K562 (cell line): ENCODE measurements around the gene ZNF800. TPM values are rescaled to one million over a fixed set of nuclear protein-coding genes. Genes with fewer than 3 reads are reported as not detected.

Experiments used
- ATAC-seq: fragments of 200-7000 bp; cut with Tn5 transposase; 3 replicates; pipeline ENCODE4 v1.9.1; 2020; ENCODE audit warnings: moderate library complexity
- BruUV-seq: library from RNA; stranded (reverse); fragments of 400-500 nt; replicated peaks from 2 replicates; lab custom pipeline; 2021; lab: Mats Ljungman, UMichigan
- CTCF ChIA-PET: fragments of 300-600 bp; formaldehyde crosslinking; extraction: SDS; loops from one replicate; lab custom pipeline; 2021; ENCODE audit warnings: low intra/inter-chr PET ratio; lab: Yijun Ruan, JAX
- POLR2A ChIA-PET: fragments of 300-600, 350-650 bp; sonication (Branson Sonifier 250); formaldehyde crosslinking; extraction: SDS; loops from one replicate; lab custom pipeline; 2021; ENCODE audit warnings: antibody characterized with exemption, inconsistent platforms; lab: Yijun Ruan, JAX
- DNase-seq, 4 experiments: peaks; one replicate each; pipeline versions ENCODE4 v3.0.0 to v3.0.0-alpha.2; 2011 to 2018; ENCODE audit warnings: low spot score in 3 of 4, mixed read lengths in 3 of 4; ENCODE audit errors: extremely low read depth in 1 of 4
- FAIRE-seq: peaks from 2 replicates; lab custom pipeline; 2011; peaks lifted over from hg19 to GRCh38; lab: Jason Lieb, UNC
- H2AFZ ChIP-seq: 2 replicates; pipeline ENCODE4 v1.6.0; 2011; ENCODE audit warnings: low read depth, low read length, control low read depth, inconsistent platforms
- H3K27ac ChIP-seq: fragments of 200-600 bp; 3 replicates; pipeline ENCODE4 v1.8.0; 2011; ENCODE audit warnings: low read depth, mild to moderate bottlenecking, control low read depth, inconsistent platforms, low read length, moderate library complexity, mixed read lengths; ENCODE audit errors: extremely low read depth
- H3K27me3 ChIP-seq, 2 experiments: fragments of 300-600 bp in 1 of 2; 2 replicates in 1 of 2; 3 replicates in 1 of 2; pipeline versions ENCODE4 v1.6.0 to v1.8.0; 2011; ENCODE audit warnings: inconsistent platforms in 2 of 2, low read length in 2 of 2, mild to moderate bottlenecking in 1 of 2, mixed read lengths in 1 of 2, moderate library complexity in 1 of 2; ENCODE audit not compliant: control insufficient read depth in 2 of 2, insufficient read depth in 2 of 2
- H3K36me3 ChIP-seq: fragments of 300-600 bp; 3 replicates; pipeline ENCODE4 v1.8.0; 2011; ENCODE audit warnings: mild to moderate bottlenecking, low read length, inconsistent platforms; ENCODE audit not compliant: control insufficient read depth, insufficient read depth
- H3K4me1 ChIP-seq, 2 experiments: fragments of 200-600 bp in 1 of 2; replicated peaks in 1 of 2; 2 replicates in 1 of 2; 3 replicates in 1 of 2; pipeline versions ENCODE4 v1.5.1 to v1.8.0; 2011; ENCODE audit warnings: inconsistent platforms in 2 of 2, low read length in 2 of 2, mild to moderate bottlenecking in 1 of 2, mixed read lengths in 1 of 2, moderate library complexity in 1 of 2; ENCODE audit not compliant: control insufficient read depth in 2 of 2, insufficient read depth in 2 of 2
- H3K4me2 ChIP-seq: 2 replicates; pipeline ENCODE4 v1.6.1; 2011; ENCODE audit warnings: low read length, control low read depth, inconsistent platforms, mixed read lengths; ENCODE audit not compliant: insufficient read depth
- H3K4me3 ChIP-seq: fragments of 200-600 bp; sonication (generic), shearing (Covaris generic); 2 replicates; pipeline ENCODE4 v1.5.1; 2016; ENCODE audit warnings: control low read depth, inconsistent platforms
- H3K79me2 ChIP-seq: fragments of 200-600 bp; 3 replicates; pipeline ENCODE4 v1.8.0; 2011; ENCODE audit warnings: low read length, inconsistent platforms; ENCODE audit not compliant: control insufficient read depth, insufficient read depth
- H3K9ac ChIP-seq, 2 experiments: 2 replicates each; pipeline versions ENCODE4 v1.6.0 to v1.6.1; 2011; ENCODE audit warnings: low read depth in 2 of 2, low read length in 2 of 2, control low read depth in 1 of 2, inconsistent platforms in 1 of 2, mild to moderate bottlenecking in 1 of 2, mixed read lengths in 1 of 2; ENCODE audit not compliant: insufficient read depth in 1 of 2
- H3K9me1 ChIP-seq: one replicate; pipeline ENCODE4 v1.6.0; 2011; ENCODE audit warnings: inconsistent platforms, mild to moderate bottlenecking, low read length, moderate library complexity; ENCODE audit not compliant: control insufficient read depth, insufficient read depth
- H3K9me3 ChIP-seq: replicated peaks from 2 replicates; pipeline ENCODE4 v1.5.1; 2011; ENCODE audit warnings: low read depth, low read length, inconsistent platforms; ENCODE audit not compliant: control insufficient read depth, insufficient read depth
- H4K20me1 ChIP-seq: replicated peaks from 2 replicates; pipeline ENCODE4 v1.6.1; 2011; ENCODE audit warnings: low read length, inconsistent platforms, mixed read lengths; ENCODE audit not compliant: control insufficient read depth, insufficient read depth
- BRD4 ChIP-seq: fragments of 200-600 bp; sonication (generic); IDR thresholded peaks from 2 replicates; pipeline ENCODE4 v1.6.1; 2017; ENCODE audit warnings: inconsistent platforms
- CHD1 ChIP-seq: fragments of 200-600 bp; sonication (generic); IDR thresholded peaks from one replicate; pipeline ENCODE4 v1.6.1; 2012; ENCODE audit warnings: mild to moderate bottlenecking, moderate library complexity, low read length, inconsistent platforms
- ID3 ChIP-seq, 2 experiments: fragments of 250-450 bp in 1 of 2; fragments of 450-650 bp in 1 of 2; sonication (Bioruptor Pico) in 1 of 2; IDR thresholded peaks; 2 replicates each; pipeline versions ENCODE4 v1.6.1 to v1.8.0; 2016 to 2021; ENCODE audit warnings: mild to moderate bottlenecking in 2 of 2, moderate library complexity in 2 of 2, missing compliant biosample characterization in 1 of 2, missing genetic modification characterization in 1 of 2
- MEIS2 ChIP-seq: fragments of 450-650 bp; IDR thresholded peaks from 2 replicates; pipeline ENCODE4 v1.6.1; 2014; ENCODE audit warnings: mild to moderate bottlenecking; ENCODE audit not compliant: partially characterized antibody
- NBN ChIP-seq: fragments of 450-650 bp; IDR thresholded peaks from 2 replicates; pipeline ENCODE4 v1.6.1; 2016; ENCODE audit warnings: low read depth, mild to moderate bottlenecking
- PPARD ChIP-seq: fragments of 250-450 bp; sonication (Bioruptor Pico); IDR thresholded peaks from 2 replicates; pipeline ENCODE4 v1.8.0; 2022; ENCODE audit warnings: inconsistent platforms, mild to moderate bottlenecking, moderate library complexity
- PRDM10 ChIP-seq: fragments of 450-650 bp; IDR thresholded peaks from 2 replicates; pipeline ENCODE4 v1.6.1; 2018; ENCODE audit not compliant: partially characterized antibody
- TCF7L2 ChIP-seq: fragments of 150-350 bp; IDR thresholded peaks from 2 replicates; pipeline ENCODE4 v1.6.1; 2016; ENCODE audit warnings: low read depth, mild to moderate bottlenecking, low read length, moderate library complexity
- TCFL5 ChIP-seq: fragments of 250-450 bp; sonication (Bioruptor Pico); conservative IDR thresholded peaks from 2 replicates; pipeline ENCODE4 v1.6.1; 2021; ENCODE audit warnings: mild to moderate bottlenecking, moderate library complexity, matching md5 sums
- ZMIZ1 ChIP-seq, 2 experiments: fragments of 150-350 bp in 1 of 2; IDR thresholded peaks; 2 replicates each; pipeline ENCODE4 v1.6.1; 2012 to 2016; ENCODE audit warnings: low read depth in 2 of 2, low read length in 2 of 2, mild to moderate bottlenecking in 1 of 2, moderate library complexity in 1 of 2
- ZNF134 ChIP-seq: fragments of 250-450 bp; sonication (Bioruptor Pico); conservative IDR thresholded peaks from 2 replicates; pipeline ENCODE4 v1.4.0; 2020
- ZNF212 ChIP-seq: fragments of 450-650 bp; formaldehyde crosslinking; IDR thresholded peaks from 2 replicates; pipeline ENCODE4 v1.4.0; 2020; ENCODE audit warnings: mild to moderate bottlenecking
- ZNF77 ChIP-seq: fragments of 250-450 bp; sonication (Bioruptor Pico); IDR thresholded peaks from 2 replicates; pipeline ENCODE4 v1.5.0; 2020
- ZZZ3 ChIP-seq: fragments of 450-650 bp; IDR thresholded peaks from 2 replicates; pipeline ENCODE4 v1.6.1; 2016; ENCODE audit warnings: antibody characterized with exemption, mild to moderate bottlenecking, moderate library complexity
- WGBS: fragments of 100-300 bp; shearing (Covaris generic); methylation state at CpG from one replicate; pipeline ENCODE4 v1.1.6; 2016; ENCODE audit warnings: low coverage, mixed read lengths; ENCODE audit not compliant: insufficient coverage; ENCODE audit errors: missing lambda C conversion rate; 5-methylcytosine and 5-hydroxymethylcytosine counted together
- in situ Hi-C: fragments of 300-500 bp; cut with MboI; formaldehyde crosslinking; loops from 4 replicates; pipeline ENCODE4 v1.15.0; 2018; ENCODE audit warnings: inconsistent platforms, mixed read lengths
- intact Hi-C: fragments of 100-400 bp; cut with micrococcal nuclease; formaldehyde crosslinking; loops from 2 replicates; pipeline ENCODE4 v1.14.2; 2022
- polyA plus RNA-seq, 8 experiments: library from polyadenylated mRNA; depleted of rRNA in 4 of 8; stranded (reverse) in 5 of 8; unstranded in 3 of 8; fragments of >200 nt; fragmentation: Nextera tagmentation in 2 of 8; fragmentation: Illumina TruSeq in 1 of 8; extraction: Ambion mirVana in 2 of 8; extraction: Trizol in 1 of 8; gene quantifications; 2 replicates each; pipeline versions ENCODE4 v1.2.1 to v1.2.3, GENCODE V29; 2011 to 2014; ENCODE audit warnings: inconsistent platforms in 1 of 8, missing spikeins in 1 of 8
- total RNA-seq, 7 experiments: library from RNA; depleted of rRNA in 6 of 7; stranded (reverse); fragments of >200 nt in 6 of 7; fragmentation: Illumina TruSeq in 2 of 7; extraction: Trizol in 2 of 7; gene quantifications; 2 replicates each; pipeline versions ENCODE4 v1.2.1 to v1.2.3, GENCODE V29; 2011 to 2021; ENCODE audit warnings: low replicate concordance in 1 of 7

Gene ZNF800
- total and polyA plus RNA-seq, 9 of the 15 experiments (the other 6 are each of a cell fraction or from before 2014, with no cell fraction given): 7.5 to 58.3 (median 33.4) TPM

- BruUV-seq: TSS peak; percentile 49
- H3K9me3 ChIP-seq: no peaks in the 10 kb centered on the region
- peak overlapping the region; percentile 54; the same call in 1 of the 2 replicates for H2AFZ ChIP-seq
- POLR2A ChIA-PET: interaction anchor here (1.1 to 2.3 kb wide), 4 partner anchors 8 to 42 kb away, joined by 3 to 22 read pairs (median 6); no protein-coding TSS in a partner anchor
- CTCF ChIA-PET: interaction anchor here (1.0 kb wide), 1 partner anchor 44 kb away, joined by 3 read pairs; no protein-coding TSS in a partner anchor
- no peak; the same call in 1 of the 3 replicates for ATAC-seq
- H4K20me1 ChIP-seq: peaks cover 4% of the 10 kb centered on the region; the same call in 1 of the 2 replicates
- peak overlapping the region; percentile 97 for H3K27ac ChIP-seq
- intact Hi-C loops (loop anchor here (2.0 kb wide), 1 partner anchor 42 kb away; no protein-coding TSS in a partner anchor), in situ Hi-C loops (no loop called here)
- DNase-seq: no peak
- peak overlapping the region; percentile 97 to 99 for H3K9ac ChIP-seq
- H3K79me2 ChIP-seq: peaks cover 70% of the 10 kb centered on the region
- 9% methylated on average over 9 of the region's 9 CpGs for WGBS
- H3K4me3 ChIP-seq: peak overlapping the region; percentile 92
- H3K4me2 ChIP-seq: peak overlapping the region; percentile 97
- H3K4me1 ChIP-seq: peaks cover 28 to 31% of the 10 kb centered on the region in 2 experiments
- peaks cover 49% of the 10 kb centered on the region for H3K36me3 ChIP-seq
- no peaks in the 10 kb centered on the region for H3K27me3 ChIP-seq
- no peaks in the 10 kb centered on the region for H3K9me1 ChIP-seq
- no peak for FAIRE-seq
- no peak for TF ChIP-seq ZZZ3
- no peak for TF ChIP-seq PRDM10
- 0 out of 2 replicates have a peak, but pooled peaks have one; percentile 30 for TF ChIP-seq NBN
- TF ChIP-seq ZMIZ1 (IDR thresholded peaks at IDR 0.05; ENCODE audit: low read depth in 2 of 2, low read length in 2 of 2): no peak
- TF ChIP-seq ID3 (CRISPR knock-in tag; IDR thresholded peaks at IDR 0.05): no peak
- TF ChIP-seq ID3 (tag; IDR thresholded peaks at IDR 0.05): no peak
- TF ChIP-seq BRD4: no peak
- TF ChIP-seq PPARD (CRISPR knock-in tag): no peak
- peak; percentile 76 for TF ChIP-seq MEIS2
- no peak for TF ChIP-seq TCF7L2
- TF ChIP-seq ZNF77 (CRISPR knock-in tag): no peak
- TF ChIP-seq ZNF212 (CRISPR knock-in tag): no peak
- TF ChIP-seq TCFL5 (CRISPR knock-in tag): no peak
- peak; percentile 4 for TF ChIP-seq CHD1
- TF ChIP-seq ZNF134 (CRISPR knock-in tag): no peak
Observed at GRCh38 chr7:127390817-127391590, 1.5 kb downstream of the ZNF800 start.
